NCI-H146 (cell line): ENCODE data around the gene DYRK3.
A peak's percentile ranks its signal among the peaks of the same experiment; 100 is the strongest.
"Not testable (repeated sequence)": the region's sequence is repeated elsewhere in the genome, so short reads cannot be mapped to it uniquely, and the experiment has no call there.

Source experiments
- DNase-seq: peaks from one replicate; lab custom pipeline; 2025; lab: John Stamatoyannopoulos, UW

DYRK3 gene

GRCh38 chr1:206631085-206631509 is 4.2 kb upstream of the DYRK3 start:
- peak; percentile 80 for DNase-seq

- no peak for DNase-seq
Observed at GRCh38 chr1:206633708-206634121, 1.6 kb upstream of the DYRK3 start.

- DNase-seq = peak; percentile 88
Observed at GRCh38 chr1:206634365-206635079, 814 bp upstream of the DYRK3 start.

- DNase-seq = peak; percentile 39
Observed at GRCh38 chr1:206635978-206636345, 626 bp downstream of the DYRK3 start.

- DNase-seq = no peak
Observed at GRCh38 chr1:206636671-206637070, 1.3 kb downstream of the DYRK3 start.

- DNase-seq = no peak
Observed at GRCh38 chr1:206637605-206638004, 2.3 kb downstream of the DYRK3 start.

GRCh38 chr1:206642074-206642473 is 6.7 kb downstream of the DYRK3 start:
- not testable (repeated sequence) for DNase-seq

- DNase-seq = no peak
Observed at GRCh38 chr1:206643118-206643698, 7.9 kb downstream of the DYRK3 start.

- DNase-seq = no peak
Observed at GRCh38 chr1:206646504-206646903, 11.2 kb downstream of the DYRK3 start.

GRCh38 chr1:206647224-206647623 is 11.9 kb downstream of the DYRK3 start:
- no peak for DNase-seq

- no peak for DNase-seq
Observed at GRCh38 chr1:206649261-206649921, 14.1 kb downstream of the DYRK3 start.

- no peak for DNase-seq
Observed at GRCh38 chr1:206651014-206651413, 15.7 kb downstream of the DYRK3 start.

GRCh38 chr1:206651958-206652890 is 16.9 kb downstream of the DYRK3 start:
- no peak for DNase-seq

- no peak for DNase-seq
Observed at GRCh38 chr1:206653715-206654459, 18.6 kb downstream of the DYRK3 start.

- DNase-seq = no peak
Observed at GRCh38 chr1:206654828-206655227, 19.5 kb downstream of the DYRK3 start.

- DNase-seq = no peak
Observed at GRCh38 chr1:206655471-206655882, 20.1 kb downstream of the DYRK3 start.

- DNase-seq = no peak
Observed at GRCh38 chr1:206656936-206657335, 21.6 kb downstream of the DYRK3 start.

GRCh38 chr1:206657751-206658150 is 22.4 kb downstream of the DYRK3 start:
- DNase-seq = no peak

- DNase-seq = peak; percentile 53
Observed at GRCh38 chr1:206658264-206658980, 23.1 kb downstream of the DYRK3 start.

- peak; percentile 41 for DNase-seq
Observed at GRCh38 chr1:206658981-206659273, 23.6 kb downstream of the DYRK3 start.

GRCh38 chr1:206660136-206660535 is 24.8 kb downstream of the DYRK3 start:
- DNase-seq = no peak
